GM12892 (cell line): ENCODE results near the gene RHD.
"Not testable (repeated sequence)": the region's sequence is repeated elsewhere in the genome, so short reads cannot be mapped to it uniquely, and the experiment has no call there.

Source experiments
- DNase-seq: peaks from one replicate; pipeline ENCODE4 v3.0.0; 2011; ENCODE audit not compliant: insufficient read length
- FAIRE-seq: peaks from 2 replicates; lab custom pipeline; 2011; peaks lifted over from hg19 to GRCh38; lab: Jason Lieb, UNC
- POLR2A ChIP-seq: IDR thresholded peaks from 2 replicates; pipeline ENCODE4 v1.6.1; 2011; ENCODE audit warnings: low read depth, low read length, control low read depth
- POLR2AphosphoS5 ChIP-seq: IDR thresholded peaks from 2 replicates; pipeline ENCODE4 v1.6.1; 2011; ENCODE audit warnings: low read depth, low read length, control low read depth
- TAF1 ChIP-seq: IDR thresholded peaks from 2 replicates; pipeline ENCODE4 v1.6.1; 2011; ENCODE audit warnings: low read depth, mild to moderate bottlenecking, control low read depth, low read length, borderline replicate concordance

RHD gene

DNA sequence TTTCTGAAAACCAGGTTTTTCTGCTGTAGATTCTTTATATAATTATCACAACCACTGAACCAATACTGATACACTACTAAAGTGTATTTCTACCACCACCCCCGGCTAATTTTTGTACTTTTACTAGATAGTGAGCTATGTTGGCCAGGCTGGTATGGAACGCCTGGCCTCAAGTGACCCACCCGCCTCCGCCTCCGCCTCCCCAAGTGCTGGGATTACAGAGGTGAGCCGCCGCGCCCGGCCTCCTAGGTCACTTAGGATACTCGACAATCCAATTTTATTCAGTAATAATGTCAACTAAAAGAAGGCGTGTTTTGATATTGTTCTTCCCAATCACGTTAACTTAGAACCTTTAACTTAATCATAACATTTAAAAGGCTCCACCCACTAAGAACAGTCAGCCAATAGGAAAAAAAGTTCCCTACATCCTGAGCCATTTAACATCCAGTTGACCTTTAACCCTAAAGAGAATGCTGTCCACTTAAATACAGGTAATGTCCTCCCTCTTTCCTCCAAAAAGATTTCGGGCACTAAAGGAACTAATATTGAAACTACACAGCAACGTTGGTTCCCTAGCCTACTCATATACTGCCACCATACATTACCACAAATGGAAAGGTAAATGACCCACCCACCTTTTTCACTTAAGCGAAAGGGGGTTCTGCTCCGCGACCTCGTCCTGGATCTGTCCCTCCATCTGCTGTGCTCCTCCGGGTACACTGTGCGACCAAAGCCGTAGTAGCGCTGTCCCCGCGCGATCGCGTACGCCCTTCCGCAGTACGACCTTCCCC lies 26.3 kb upstream of the RHD start:
- no peak for TF ChIP-seq TAF1
- TF ChIP-seq POLR2A: no peak
- no peak; the same call in 1 of the 2 replicates for TF ChIP-seq POLR2AphosphoS5
- peak; percentile 64 for FAIRE-seq
- no peak for DNase-seq

DNA sequence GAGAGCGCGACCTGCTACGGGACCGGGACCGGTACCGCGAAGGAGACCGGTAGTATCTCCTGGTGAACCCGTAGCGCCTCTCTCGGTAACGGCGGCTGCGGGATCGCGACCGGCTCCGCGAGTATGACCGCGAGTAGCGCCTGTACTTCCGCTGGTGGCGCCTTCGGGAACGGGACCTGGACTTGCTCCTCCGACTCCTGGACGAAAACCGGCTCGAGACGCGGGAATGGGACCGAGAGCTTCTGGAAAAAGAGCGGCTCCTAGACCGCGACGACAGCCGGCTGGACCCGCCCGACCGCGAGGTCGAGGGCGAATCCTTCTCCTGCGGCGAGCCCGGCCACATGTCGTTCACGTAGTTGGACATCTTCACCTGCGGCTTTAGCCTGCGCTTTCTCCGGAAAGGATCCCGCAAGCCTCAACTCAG lies 25.7 kb upstream of the RHD start:
- FAIRE-seq (no peak), DNase-seq (no peak)

DNA sequence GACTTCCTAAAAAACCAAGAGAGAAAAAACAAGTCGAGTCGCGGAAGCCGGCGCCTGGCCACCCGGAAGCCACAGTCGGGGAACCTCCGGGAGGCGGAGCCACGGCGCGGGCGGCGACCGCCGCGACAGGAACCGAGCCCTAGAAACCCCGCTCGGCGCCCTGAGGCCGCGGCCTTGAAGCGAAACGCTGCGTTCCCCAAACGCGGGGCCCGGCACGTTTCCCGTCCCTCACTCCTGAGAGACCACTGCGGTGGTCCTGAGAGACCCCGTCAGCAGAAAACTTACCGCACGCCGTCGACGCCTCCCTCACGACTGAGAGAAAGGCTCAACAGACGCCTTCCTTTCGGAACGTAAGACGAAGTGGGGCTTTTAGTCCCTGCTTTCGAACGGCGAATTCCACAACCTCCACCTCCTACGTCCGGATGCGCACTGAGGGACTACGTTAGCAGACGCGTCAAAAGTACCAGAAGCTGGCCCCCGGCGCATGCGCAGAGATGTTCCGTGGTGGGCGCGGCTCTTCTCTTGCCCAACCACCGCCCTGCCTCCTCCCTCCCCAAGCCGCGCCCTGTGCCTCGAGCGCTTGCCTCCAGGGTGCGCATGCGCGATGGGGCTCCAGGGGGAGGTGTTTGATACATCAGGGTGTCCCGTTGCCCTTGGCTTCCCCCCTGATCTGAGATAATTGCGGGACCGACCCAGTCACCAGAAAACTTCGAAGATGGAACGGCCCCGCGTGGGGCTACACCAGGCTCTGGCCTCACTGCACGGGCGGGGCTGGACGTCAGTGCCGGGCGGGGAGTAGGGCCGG lies 25.1 kb upstream of the RHD start, which contains the start of gene RSRP1:
Gene RSRP1, minus strand, starts transcription at position 431 of the 805 bp plus-strand sequence. CDS start 491 bp downstream, outside the sequence.
- TF ChIP-seq POLR2AphosphoS5 (peak; percentile 100), POLR2A (peak; percentile 100), TAF1 (peak; percentile 96)
- DNase-seq: peak; percentile 100
- peak; percentile 96 for FAIRE-seq

More for the DNA sequence above, 25.7 kb upstream of the RHD start:
- TF ChIP-seq TAF1 (no peak), POLR2A (no peak), POLR2AphosphoS5 (no peak)

DNA sequence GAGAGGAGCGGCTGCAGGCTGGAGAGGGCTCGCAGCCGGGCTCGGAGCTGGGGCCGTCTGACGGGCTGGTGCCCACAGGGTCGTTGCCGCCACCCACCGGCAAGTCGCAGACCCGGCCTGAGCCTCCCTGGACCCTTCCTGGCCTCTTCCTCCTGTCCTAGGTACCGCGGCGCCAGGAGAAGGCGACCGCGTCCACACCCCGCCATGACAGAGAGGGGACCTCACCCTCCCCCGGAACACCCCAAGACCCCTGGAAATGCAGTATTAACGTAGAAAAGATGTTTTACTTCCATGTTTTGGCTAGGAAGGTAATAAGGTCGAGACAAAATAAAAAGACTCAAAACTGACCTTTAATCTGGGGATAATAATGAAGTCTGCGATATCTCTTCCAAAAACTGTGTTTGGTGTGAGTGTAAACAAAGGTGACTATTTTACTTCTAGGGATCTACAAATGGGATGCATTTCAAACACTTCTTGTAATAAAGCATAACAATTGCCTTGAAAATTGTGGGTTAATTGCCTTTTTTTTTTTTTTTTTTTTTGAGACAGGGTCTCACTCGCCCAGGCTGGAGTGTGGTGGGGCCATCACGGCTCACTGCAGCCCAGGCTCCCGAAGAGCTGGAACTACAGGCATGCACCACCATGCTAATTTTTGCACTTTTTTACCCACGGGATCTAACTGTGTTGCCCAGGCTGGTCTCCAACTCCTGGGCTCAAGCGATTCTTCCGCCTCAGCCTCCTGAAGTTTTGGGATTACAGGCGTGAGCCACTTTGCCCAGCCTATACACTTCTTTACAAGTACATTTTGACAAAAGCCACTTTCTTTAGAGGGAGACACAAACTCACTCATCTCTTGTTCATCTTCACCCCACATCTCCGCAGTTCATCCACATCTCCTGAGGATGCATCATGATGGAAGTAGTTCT lies 24.2 kb upstream of the RHD start:
- FAIRE-seq: no peak
- no peak for DNase-seq
- TF ChIP-seq TAF1 (no peak), POLR2AphosphoS5 (no peak), POLR2A (no peak)

DNA sequence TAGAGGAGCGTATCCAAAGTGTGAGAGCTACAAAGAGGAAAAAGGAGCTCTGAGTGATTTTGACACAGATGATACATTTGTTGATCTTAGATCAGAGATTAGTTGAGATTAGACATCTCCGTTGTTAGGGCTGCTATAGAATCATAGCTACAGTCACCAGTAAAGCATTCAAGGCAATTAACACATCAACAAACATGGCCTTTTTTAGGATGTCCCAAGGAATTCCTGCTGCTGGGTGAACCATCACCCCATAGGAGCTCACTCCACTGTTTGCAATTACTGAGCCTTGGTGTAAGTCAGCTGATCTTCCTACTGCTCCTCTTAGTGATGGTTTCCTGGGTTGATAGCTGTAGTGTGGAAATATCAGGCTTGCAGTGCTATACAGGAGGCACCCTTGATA lies 18.4 kb upstream of the RHD start:
- TF ChIP-seq POLR2A (no peak), TAF1 (no peak), POLR2AphosphoS5 (no peak)
- DNase-seq (no peak), FAIRE-seq (no peak)

DNA sequence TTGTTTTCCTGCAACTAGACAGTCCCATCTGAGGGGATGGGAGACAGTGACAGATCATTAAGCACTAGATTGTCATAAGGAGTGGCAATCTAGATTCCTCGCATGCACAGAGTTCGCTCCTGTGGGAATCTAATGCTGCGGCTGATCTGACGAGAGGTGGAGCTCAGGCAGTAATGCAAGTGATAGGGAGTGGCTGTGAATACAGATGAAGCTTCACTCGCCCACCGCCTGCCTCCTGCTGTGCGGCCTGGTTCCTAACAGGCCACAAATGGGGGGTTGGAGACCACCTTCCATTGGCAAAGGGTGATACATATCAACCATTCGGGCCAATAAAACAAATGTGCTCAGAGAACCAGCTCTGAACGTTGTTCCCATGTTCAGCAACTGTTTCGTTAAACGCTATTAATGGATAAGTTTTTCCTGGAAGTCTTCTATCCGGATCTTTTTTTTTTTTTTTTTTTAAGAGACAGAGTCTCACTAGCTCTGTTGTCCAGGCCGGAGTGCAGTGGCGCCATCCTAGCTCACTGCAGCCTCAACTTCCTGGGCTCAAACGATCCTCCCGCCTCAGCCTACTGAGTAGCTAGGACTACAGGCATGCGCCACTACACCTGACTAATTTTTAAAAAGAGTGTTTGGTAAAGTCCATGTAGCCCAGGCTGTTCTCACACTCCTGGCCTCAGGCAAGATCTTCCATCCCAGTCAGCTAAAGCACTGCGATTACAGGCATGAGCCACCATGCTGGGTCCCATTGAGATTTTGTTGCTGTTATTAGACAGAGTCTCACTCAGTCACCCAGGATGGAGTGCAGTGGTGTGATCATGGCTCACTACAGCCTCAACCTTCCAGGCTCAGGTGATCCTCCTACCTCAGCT lies 16.4 kb upstream of the RHD start:
- TF ChIP-seq TAF1: no peak
- no peak for TF ChIP-seq POLR2AphosphoS5
- no peak for TF ChIP-seq POLR2A
- no peak for FAIRE-seq

DNA sequence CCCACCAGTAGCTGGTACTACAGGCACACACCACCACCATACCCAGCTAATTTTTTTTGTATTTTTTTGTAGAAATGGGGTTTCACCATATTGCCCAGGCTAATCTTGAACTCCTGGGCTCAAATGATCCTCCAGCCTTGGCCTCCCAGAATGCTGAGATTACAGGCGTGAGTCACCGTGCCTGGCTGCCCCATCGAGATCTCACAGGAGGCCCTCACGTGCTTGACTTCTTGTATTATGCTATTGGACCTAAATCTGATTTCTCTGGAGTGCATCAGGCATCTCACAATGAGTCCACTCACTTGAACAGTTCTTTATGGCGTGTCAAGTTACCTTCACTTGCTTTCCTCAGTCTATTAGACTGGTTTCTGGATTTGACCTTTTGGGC lies 15.7 kb upstream of the RHD start:
- TF ChIP-seq TAF1 (no peak), POLR2A (no peak), POLR2AphosphoS5 (no peak)
- FAIRE-seq (no peak), DNase-seq (no peak)

More for the DNA sequence above, 16.4 kb upstream of the RHD start:
- DNase-seq: no peak

DNA sequence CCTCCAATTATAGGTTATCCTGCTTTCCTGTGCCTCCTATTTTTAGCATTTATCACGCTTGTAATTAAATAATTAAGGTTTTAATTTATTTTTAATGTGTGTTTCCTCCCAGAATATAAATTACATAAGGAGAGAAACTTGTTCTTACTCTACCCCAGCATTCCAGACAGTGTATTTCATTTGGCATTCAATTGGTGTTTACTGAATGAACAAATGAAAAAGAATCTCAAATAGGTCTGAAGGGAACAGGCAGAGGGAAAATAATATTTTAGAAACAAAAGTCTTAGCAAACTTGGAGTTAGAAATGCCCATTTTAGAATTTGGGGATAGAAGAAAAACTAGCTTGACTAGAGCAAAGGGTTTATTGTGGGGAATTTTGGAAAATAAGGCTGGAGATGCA lies 15.1 kb upstream of the RHD start:
- TF ChIP-seq TAF1 (no peak), POLR2A (no peak), POLR2AphosphoS5 (no peak)
- no peak for DNase-seq
- no peak for FAIRE-seq

DNA sequence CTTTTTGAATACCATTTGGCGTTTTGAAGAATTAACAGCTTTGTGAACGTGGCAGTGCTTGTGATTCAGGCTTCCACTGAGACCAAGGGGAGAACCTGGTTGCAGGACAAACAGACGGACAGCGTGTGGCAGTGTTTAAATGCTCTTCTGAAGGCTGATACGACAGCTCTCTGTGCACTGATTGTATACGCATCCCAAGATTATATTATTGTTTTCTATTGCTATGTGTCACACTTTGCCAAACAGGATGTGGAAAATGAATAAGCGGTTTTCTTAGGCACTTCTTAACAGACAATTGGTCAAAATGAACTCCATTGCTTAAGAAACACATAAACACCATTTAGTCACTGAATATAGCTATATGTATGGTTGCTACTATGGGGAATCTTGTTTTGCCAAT lies 12.5 kb upstream of the RHD start:
- DNase-seq: not testable (repeated sequence)
- peak; percentile 27 for FAIRE-seq

DNA sequence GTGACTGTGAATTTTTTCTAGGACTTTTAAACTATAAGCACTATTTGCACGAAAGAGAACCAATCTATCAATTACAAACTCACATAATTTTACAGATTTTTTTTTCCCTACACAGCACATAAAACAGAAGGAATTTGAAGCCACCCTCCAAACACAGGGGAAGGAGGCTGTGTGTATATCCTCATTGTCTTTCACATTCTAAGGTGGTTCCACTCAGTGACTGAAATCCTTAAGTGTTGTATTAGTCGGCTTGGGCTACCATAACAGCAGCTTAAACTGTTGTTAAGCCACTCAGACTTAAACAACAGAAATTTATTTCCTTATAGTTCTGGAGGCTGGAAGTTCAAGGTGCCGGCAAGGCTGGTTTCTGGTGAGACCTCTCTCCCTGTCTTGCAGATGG lies 12.0 kb upstream of the RHD start:
- DNase-seq, FAIRE-seq: not testable (repeated sequence)

DNA sequence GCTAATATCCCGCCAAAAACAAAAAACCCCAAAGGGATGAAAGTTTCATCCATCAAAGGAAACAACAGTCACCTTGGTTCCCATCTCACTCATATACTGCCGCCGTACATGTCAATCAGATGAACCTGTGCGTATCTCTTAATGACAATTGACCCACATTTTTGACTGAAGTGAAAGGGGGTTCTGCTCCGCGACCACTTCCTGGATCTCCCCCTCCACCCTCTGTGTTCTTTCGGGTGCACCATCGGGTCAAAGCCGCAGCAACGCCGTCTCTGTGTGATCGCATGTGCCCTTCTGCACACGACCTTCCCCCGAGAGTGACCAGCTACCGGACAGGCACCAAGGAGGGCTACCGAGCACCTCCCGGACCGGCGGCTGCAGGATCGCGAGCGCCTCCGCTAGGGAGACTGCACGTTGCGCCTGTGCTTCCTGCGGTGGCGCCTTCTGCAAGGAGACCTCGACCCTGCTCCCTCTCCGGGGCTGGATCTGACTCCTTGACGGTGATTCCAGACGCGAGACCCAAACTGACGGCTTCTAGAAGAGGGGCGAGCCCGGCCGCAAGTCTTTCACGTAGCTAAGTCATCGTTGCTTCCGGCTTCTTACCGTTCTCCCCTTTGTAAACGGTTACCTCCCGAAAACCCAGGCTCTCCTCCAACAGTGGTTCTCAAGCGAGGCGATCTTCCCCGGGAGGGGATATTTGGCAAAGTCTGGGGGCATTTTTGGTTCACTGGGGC lies 5.6 kb upstream of the RHD start:
- DNase-seq, FAIRE-seq: not testable (repeated sequence)
